ENCODE data around the gene CNTN6.

CNTN6 gene

DNA sequence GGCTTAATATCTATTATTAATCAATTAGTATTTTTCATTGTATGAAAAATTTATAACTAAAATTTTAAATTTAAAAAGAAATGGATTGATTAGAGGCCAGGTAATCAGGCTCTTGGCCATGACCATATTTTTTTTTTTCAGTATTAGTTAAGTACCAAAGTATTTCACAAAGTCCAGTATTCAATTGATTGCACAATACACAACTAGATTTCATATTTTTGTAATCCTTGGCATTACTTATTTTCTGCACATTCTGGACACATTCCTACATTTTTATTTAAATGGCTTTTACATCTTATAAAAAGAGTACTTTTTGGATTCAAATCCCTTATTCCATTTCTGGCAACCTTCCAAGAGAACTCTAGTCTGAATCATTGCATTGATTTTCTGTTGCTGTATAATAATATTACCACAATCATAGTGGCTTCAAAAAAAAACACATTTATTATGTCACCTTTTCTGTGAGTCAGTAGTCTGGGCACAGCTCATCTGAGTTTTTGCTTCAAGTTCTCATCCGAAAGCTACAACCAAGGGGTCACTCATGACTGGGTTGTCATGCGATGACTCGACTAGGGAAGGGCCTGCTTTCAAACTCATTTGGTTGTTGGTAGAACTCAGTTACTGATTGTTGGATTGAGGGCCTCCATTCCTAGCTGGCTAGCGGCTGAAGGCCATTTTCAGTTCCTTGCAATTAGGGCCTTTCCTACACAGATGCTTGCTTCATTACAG, 90.7 kb downstream of the CNTN6 start:
- no peak for DNase-seq

DNA sequence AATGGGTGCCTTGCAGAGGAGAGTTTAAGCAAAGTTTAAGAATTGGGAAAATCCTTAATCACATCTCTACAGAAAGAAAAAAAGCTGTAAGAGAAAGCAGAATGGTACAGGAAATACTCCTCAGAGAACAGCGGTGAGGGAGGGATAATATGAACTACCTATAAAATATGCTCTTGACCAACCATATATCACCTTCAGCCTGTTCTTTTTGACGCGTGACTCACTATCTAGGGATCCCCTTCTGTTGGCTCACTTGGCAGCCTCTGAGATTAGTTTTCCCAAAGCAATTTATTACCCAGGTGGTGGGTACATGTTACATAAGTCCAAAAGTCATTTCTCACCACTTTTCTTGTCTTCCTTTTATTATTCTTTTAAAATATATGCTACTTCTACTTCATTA, 97.7 kb downstream of the CNTN6 start:
- no peak for DNase-seq

DNA sequence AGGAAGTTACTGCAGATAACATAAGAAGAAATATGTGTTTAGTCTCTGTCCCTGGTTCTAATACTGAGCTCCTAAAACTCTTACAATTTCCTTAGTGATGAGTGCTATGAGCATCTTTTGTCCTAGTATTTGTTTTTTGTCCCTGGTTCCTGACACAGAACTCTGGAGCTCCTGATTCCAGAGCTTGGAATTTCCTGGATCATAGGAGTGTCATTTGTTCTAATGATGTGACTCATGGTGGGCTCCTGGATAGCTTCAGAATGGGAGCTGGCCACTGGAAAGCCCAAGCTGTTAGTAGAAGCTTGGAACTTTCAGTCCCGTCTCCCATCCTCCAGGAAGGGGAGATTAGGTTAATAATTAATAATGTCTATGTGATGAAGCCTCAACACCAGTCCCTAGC, 98.2 kb downstream of the CNTN6 start:
- DNase-seq, result no peak

DNA sequence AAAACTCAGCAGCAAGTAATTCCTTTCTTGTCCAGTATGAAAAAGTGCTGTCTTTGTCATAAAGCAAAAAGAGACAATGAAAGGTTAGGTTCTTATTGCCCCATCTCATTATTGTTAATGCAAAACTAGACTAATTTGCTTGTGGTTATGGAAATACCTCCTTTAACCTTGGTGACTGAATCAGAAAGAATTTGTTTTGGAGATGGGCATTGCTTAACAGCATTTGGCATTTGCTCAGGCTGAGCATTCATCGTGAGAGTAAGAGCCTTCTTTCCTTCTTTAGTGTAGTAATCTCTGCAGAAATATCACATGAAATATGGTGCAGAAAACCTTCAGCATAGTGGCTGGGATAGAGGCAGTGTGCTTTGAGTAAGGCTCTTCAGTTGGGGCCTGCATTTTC, 103.1 kb downstream of the CNTN6 start:
- DNase-seq, result no peak

DNA sequence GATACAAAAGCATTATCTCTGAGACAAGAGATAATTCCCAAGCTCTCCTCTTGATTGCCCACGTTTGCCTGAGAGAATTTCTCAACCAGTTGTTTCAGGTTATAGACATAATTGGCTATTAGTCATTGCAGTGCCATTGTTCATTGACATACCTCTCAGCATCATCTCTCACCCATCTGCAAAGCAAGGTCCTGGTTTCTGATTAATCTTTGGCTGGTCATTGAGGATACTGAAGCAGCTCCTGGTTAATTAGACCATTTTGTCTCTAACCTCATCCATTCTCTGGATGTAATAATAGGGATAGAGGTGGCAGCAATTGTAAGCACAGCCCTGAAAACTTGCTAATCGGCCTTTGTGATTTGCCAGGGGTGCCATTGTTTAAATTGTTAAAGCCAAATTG, 104.2 kb downstream of the CNTN6 start:
- no peak for DNase-seq

DNA sequence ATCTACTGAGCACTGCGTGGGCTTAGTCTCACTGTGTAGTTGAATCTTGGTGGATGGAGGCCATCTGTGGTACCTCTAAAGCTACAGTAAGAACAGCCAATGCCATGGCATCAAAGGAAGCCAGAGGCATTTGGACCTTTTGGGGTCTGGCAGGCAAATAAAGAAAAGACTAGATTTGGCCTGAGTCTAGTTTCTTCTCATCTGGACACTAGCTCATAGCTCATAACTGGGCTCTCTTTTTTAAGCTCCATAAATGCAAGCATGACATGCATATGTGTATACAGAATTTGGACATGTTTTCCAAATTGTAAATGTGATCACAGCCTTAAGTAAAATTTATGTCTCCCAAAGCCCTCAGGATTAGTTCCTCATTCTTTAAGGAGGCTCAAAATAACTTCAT, 107.5 kb downstream of the CNTN6 start:
- DNase-seq, result no peak

DNA sequence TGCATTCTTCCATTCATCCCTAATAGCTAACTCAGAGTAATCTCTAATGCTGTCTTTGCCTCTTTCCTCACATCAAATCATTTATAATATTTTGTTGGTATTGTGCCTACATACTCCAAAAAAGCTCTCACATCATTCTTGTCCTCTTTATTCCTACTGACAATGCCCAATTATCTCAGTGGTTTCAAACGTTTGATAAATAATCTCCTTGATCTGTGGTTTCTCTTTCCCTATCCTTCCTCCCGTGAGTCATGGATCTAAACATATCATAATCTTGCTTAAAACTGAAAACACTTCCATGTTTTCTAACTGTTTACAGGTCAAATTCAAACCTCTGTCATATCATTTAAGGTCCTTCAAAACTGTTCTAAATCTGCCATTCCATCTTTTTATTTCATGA, 115.1 kb downstream of the CNTN6 start:
- no peak for DNase-seq

DNA sequence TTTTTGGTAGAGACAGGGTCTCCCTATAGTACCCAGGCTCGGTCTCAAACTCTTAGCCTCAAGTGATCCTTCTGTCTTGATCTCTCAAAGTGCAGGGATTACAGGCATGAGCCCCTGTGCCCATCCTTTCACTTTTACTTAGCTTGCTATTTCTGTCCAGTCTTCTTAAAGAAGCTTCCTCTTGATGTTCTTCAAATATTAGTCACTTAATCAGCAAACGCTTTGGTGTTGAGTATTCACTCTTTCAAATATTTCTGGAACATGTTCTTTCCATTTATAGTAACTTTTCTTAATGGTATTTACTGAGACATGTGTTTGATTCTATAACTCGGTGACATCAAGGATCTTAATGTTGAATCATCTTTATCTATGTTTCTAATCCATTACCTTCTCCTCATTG, 122.1 kb downstream of the CNTN6 start:
- DNase-seq, result no peak

DNA sequence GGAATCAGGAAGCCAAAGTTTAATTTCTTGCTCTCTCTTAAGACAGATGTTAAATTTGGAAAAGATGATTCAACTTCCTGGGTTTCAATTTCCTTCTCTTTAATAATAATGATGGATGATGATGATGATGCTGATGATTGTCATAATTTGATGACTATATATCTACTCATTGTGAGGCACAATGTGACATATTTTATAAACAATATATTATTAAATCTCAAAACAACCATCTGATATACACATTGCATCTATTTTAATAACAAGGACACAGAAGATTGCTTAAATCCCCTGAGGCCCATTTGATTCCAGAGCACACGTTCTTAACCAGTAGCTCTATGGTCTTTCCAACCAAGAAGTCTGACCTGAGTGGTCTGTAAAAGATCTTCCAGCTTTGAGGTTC, 124.0 kb downstream of the CNTN6 start:
- DNase-seq, result no peak

DNA sequence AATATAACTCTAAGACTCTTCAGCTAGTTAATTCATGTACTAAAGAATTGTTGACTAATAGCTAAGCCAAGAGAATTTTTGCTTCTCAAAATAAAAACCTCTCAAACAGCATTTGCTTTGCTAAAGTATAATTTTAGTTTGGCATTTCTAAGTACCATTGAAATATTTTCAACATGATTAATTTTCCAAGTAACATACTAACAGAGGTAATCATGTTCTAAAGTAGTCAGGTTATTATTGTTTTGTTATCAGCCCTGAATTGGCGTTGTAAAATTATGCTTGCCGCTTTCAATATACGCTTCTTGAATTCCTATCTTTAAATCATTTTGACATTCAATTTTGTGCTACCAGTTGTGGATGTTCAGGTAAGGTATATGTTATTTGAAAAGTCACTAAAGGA, 134.3 kb downstream of the CNTN6 start:
- DNase-seq, result no peak

DNA sequence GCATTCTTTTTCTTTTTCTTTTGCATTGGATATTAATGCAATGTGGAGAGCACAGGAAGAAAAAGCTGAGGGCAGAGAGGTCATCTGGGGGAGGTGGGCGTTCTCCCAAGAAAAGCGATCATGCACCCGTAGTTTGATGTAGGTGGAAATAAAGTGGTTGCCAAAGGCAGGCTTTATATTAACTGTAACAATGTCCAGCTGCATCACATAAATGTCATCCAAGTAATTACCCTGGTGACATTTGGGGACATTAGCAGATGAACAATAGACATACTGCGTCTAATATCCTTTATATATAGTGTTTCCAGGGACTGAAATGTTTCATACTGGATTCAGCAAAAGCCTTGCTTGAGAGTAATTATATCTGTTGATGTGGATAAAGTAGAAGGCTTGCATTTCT, 135.5 kb downstream of the CNTN6 start:
- no peak for DNase-seq

DNA sequence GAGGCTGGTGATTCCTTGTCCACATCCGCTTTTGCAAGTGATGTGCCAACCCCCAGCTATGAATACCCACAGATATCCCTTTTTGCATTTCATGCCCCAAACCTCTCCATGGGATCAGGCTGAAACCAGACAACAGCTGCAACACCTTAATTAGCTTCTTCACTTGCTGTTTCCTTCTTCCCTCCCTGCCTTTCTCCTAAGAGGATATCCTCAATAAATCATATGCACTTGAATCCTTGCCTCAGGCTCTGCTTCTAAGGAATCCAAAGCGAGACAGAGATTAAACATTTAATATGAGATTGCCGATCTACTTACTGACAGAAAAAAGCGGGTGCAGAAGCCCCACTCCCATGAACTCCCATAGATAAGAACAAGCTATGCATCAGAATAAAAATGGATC, 138.1 kb downstream of the CNTN6 start:
- DNase-seq, result no peak

DNA sequence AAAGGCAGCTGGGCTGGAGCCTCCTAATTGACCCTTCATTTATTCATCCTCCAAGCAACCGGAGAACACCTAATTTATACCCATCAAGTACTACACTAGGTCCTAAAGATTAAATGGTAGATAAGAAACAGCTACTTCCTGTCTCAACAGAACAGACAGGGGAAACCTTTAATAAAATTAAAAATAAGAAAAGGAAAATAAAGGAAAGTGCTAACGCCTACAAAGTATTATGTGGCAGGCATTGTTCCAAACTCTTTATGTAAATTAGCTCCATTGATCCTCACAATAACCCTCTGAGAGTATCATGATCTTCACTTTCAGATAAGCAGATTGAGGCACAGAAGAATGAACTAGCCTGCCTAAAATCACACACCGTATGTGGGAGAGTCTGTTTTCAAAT, 139.5 kb downstream of the CNTN6 start:
- DNase-seq, result no peak

DNA sequence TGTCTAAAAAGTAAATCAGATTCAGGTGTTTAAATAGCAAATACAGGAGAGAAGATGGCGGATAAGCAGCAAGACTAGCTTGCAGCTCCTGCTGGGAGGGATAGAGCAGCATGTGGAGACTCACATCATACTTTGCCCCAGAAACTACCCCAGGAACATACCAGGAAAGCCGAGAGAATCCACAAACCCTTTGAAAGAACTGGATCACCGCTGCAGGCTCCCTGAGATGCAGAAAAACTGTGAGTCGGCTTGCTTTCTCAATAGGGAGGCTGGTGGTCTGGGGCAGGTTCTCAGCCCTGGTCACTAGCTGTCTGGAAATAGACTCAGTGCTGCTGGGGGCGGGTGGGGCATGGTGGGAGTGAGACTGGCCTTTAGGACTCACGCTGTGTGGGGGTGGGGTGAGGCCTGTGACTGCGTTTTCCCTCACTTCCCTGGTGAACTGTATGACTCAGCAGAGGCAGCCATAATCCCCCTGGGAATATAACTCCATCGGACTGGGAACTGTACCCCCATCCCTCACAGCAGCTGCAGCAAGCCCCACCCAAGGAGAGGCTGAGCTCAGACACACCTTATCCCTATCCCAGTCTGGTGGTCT, 142.8 kb downstream of the CNTN6 start:
- DNase-seq, result no peak

DNA sequence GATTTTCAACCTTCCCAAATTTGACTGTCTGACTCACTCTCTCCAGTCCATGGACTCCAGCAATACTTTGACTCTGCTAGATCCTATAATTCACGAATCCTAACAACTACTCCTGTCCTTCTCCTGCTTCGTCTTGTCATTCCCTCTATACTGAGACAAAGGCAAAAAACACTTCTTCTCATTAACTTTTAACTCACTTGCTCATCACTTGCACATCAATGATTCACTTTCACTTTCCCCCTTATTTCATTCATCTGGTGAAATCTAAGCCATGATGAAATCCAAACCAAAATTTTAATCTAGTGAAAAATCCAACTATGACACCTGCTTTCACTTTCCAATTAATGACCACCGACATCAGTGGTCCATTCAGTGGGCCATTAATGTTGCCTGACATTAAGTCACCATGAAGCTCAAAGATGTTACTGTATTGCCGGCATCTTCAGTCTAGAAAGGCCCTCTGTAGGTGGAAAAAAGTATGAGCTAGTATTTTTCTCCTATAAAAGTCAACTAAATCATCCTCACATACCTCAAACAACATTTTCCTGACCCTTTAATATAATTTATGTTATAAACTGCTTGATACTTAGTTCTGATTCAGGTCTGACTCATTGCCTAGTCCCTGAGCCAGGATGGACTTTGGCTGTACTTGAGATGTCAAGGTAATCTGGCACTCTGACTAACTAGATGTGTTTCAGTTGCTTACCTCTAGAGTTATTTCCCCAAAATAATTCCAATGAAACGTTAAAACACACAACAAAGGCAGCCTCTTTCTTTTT, 158.6 kb downstream of the CNTN6 start:
- DNase-seq, result no peak

DNA sequence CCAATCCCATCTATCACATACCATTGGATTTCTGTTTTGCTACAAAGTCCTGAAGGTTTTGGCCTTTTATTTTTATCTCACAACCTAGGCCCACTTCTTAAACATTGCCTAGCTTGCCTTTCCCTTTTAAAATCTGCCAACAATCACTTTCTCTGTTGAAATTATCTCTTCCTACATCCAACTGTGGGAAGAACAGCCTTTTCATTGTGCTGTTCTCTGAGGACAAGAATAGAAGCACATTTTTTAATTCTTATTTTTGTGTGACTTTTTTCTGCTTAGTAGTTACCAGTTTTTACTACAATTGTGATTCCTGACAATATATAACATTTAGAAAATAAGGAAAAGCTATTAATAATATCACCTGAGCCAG, 159.2 kb downstream of the CNTN6 start:
- no peak for DNase-seq

DNA sequence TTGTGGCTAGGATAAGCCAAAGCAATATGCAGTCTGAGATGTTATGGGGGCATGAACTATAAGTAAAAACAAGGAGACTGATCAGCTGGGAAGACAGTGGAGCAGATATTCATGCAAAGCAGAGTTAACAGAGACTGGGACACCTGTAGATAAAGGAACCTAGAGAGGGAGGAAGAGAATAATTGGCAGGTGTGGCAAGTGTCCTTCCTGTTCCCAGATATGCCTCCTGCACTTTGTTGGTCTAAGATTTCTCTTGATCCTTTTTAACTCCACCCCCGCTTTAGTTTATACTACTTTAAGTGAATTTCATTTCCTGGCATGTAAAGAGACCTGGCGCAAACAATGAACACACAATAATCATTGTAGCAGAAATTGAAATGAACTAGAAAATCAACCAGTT, 169.4 kb downstream of the CNTN6 start:
- no peak for DNase-seq

DNA sequence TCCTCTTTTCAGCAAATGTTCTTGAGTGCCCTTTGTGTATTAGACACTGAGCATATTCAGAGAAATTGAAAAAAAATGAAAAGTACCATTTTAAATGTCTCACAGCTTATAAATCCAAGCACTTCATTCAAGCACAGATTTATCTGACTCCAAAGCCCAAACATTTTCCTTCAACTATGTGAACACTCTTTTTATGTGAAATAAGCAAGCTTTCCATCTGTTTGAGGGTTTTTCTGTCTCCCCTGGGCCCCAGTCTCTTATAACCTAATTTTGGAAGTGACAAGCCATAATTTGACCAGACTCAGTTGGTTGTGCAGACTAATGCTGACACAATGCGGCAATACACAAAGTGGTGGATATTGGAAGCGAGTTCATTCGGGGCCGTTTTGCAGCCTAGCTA, 170.3 kb downstream of the CNTN6 start:
- DNase-seq, result no peak

DNA sequence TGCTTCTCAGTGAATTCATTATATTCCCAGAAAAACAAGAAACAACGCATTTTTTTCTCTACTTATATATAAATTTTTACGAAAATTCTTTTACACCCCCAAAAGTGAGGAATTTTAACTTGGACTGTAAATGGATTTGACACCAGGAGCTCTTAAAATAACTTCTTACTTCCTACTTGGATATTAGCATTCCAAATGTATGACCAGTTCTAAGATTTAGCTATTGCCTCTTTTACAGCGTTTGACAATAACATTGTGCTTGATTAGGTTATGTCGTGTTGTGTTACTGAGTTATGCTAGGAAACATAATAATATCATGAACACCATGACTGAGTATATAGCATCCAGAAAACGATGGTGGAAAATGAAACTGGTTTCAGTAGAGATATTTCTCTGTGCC, 177.0 kb downstream of the CNTN6 start:
- no peak for DNase-seq

DNA sequence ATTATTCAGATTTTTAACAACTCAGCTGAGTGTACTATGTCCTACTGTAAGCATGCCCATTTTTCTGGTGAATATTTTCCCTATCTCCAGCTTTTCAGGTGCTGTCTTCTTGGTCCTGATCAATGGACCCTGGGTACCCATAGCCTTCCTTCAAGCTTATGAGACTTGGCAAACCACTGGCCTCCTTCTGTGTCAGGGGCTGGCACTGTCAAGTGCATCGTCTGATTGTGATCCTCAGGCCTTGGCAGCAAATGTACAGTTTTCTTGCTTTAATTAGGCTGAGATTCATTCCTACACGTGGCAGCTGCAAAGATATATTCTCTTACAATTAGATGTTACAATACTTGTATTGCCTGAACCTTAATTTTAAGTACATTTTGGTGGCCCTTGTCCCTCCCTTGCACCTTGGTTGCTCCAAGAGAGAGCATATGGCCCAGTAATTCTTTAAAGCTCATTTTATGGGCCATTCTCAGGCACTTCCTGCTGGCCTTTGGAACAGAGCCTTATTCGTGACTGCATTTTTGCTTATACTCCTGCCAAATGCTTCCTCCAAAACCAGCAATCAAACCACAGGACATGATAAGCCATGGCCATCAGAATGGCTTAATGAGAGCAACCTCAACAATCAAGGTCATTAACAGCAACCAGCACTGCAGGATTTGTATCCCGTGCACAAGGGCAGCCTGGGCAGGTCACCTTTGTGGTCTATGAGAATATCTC, 179.9 kb downstream of the CNTN6 start:
- no peak for DNase-seq

DNA sequence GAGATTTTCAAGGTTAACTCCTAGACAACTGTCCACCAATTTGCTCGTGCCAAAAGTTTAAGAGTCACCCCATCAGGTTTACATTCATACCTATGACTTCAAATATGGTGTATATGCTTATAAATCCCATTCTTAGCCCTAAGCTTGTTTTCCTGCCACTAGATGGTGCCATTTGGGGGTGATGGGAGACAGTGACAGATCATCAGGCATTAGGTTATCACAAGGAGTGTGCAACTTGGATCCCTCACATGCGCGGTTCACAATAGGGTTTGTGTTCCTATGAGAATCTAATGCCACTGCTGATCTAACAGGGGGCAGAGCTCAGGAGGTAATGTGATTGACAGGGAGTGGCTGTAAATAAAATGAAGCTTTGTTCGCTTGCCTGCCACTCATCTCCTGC, 182.7 kb downstream of the CNTN6 start:
- no peak for DNase-seq

DNA sequence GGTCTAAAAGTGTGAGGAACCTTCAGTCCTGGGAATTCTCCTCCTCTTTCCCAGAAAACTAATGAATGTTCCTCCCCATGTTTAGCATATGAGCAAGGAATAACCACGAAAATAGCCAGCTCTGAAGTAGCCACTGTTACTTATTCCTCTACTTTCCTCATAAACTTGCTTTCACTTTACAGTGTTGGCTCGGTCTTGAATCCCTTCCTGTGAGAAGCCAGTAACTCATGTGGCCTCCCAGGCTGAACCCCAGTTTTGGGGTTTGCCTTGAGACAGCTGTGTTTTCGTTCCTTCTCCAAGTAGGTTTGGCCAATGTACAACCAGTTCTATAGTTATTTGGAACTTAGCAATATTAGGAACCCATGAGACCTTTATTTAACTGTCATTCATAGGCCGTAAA, 195.0 kb downstream of the CNTN6 start:
- DNase-seq, result no peak

DNA sequence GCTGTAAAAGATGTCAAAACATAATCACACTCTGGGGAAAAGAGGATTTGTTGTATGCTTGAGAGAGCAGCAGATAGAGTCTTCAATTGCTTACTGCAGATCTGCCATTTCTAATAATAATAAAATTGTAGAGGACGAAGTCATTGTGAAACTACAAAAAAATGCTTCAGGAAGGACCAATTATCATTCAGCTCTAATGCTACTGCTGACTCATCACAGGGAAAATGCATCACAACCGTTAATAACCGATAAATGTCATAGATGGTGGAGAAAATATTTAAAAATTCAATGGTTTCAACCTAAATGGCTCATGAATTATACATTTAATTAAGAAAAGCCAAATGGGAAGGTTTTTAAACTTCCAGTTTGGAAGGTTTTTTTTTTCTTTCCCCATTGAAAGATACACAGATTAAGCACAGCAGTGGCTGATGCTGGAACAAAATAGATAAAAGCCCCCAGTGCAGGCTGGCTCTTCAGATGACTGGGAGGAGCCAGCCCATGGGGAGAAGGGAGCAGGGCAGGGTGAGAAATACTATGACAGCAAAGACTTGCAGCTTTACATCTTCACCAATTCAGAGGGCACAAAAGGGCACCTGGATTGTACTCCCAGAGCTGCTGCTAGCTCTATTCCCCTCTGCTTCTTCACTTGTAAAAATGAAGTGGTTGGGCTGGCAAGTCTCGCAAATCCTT, 196.1 kb downstream of the CNTN6 start:
- no peak for DNase-seq
